ENCODE data around the gene TMEM101.
"Not testable (repeated sequence)": the region's sequence is repeated elsewhere in the genome, so short reads cannot be mapped to it uniquely, and the experiment has no call there.

The TMEM101 gene

GRCh38 chr17:43976963-43977837 lies 37.6 kb downstream of the TMEM101 start:
- DNase-seq: no peak

DNA sequence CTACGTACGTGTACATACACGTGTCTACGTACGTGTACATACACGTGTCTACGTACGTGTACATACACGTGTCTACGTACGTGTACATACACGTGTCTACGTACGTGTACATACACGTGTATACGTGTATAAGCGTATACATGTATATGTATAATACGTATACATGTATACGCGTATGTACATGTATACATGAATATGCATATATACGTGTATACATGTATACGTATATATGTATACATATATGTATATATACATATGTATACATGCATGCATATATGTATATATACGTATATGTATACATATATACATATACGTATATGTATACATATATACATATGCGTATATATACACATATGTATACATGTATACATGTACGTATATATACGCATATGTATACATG lies 38.9 kb downstream of the TMEM101 start:
- no peak for DNase-seq

DNA sequence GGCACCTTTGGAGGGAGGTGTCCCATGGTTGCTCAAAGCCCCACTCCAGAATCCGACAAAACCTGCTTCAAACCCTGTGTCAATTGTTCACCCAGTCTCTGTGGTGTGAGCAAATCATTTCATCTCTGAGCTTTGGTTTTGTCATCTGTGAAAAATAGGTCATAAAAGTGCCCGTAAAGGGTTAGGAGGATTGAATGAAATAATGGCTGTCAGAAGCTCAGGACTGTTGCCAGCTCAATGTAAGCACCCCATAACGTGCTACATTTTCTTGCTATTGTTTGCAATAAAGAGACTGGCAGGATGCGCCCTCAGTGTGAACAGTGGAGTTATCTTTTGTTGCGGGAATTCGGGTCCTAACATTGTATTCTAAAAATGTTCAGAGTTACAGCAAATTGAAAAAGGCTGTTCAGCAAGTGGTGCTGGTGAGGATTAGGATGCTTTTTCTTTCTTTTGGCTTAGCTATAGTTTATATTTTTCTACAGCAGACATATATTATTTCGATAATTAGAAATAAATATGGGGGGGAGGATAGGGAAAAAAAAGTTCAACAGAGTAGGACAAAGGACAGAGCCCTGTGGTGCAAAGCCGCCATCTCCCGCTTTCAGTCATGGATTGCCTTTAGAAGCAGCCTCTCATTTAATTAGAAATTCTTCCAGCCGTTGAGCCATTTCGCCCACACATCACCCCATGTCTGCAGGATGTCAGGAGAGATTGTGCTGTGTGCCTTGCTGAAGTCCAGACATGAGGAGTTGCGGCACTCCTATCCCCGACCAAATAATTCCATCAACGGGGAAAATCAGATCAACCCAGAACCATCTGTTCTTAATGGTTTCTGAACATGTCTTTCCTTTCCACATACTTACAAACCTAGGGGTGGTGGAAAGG lies 40.1 kb downstream of the TMEM101 start:
- DNase-seq: no peak

DNA sequence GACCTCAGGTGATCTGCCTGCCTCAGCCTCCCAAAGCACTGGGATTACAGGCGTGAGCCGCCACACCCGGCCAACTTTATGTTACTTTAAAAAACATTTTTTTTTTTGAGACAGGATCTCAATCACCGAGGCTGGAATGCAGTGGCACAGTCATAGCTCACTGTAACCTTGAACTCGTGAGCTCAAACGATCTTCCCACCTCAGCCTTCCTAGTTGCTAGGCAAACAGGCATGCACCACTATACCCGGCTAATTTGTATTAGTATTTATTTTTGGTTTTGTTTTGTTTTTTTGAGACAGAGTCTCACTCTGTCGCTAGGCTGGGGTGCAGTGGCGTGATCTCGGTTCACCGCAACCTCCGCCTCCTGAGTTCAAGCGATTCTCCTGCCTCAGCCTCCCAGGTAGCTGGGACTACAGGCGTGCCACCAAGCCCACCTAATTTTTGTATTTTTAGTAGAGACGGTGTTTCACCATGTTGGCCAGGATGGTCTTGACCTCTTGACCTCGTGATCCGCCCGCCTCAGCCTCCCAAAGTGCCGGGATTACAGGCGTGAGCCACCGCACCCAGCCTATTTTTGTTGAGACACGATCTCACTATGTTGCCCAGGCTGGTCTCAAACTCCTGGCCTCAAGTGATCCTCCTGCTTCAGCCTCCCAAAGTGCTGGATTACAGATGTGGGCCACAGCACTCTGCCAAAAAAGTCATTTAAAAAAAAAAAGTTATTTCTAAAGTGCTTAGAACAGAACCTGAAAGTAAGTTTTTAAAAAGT lies 42.1 kb downstream of the TMEM101 start:
- DNase-seq: not testable (repeated sequence)

DNA sequence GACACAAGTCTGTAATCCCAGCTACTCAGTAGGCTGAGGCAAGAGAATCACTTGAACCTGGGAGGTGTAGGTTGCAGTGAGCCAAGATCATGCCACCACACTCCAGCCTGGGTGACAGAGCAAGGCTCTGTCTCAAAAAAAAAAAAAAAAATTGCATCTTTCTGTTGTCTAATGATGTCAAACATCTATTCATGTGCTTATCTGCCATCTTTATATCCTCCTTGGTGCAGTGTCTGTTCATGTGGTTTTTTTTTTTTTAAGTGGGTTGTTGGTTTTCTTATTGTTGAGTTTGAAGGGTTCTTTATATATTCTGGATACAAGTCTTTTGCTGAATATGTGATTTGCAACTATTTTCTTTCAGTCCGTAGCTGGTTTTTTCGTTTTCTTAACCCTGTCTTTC lies 43.3 kb downstream of the TMEM101 start:
- not testable (repeated sequence) for DNase-seq

- DNase-seq: no peak
Observed at GRCh38 chr17:43970366-43970765, 44.4 kb downstream of the TMEM101 start.

DNA sequence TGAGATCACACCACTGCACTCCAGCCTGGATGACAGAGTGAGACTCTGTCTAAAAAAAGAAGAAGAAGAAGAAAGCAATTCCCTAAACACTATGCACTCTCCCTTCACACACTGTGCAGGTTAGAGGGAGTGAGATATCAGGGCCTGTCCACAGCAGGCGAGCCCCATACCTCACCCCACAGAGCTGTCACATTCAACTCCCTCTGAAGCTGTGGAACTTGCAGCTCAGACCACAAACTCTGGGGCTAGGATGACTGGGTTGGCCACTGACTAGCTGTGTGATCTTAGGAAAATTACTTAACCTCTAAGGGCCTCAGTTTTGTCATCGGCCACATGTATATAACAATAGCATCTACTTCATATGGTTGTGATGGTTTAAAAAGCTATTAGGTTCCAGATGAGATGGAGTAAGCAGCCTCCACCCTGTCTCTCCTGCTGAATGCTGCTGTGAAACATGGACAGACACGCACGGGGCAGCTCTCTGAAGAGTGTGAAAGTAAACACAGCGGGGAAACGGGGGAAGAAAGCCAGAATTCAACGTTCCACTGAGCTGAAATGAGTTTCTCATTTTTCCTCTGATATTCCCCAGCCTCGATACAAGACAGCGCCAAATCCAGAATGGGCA lies 47.4 kb downstream of the TMEM101 start:
- no peak for DNase-seq

- DNase-seq: no peak
Observed at GRCh38 chr17:43966276-43966675, 48.5 kb downstream of the TMEM101 start.

- DNase-seq: no peak
Observed at GRCh38 chr17:43962479-43962878, 52.3 kb downstream of the TMEM101 start.

DNA sequence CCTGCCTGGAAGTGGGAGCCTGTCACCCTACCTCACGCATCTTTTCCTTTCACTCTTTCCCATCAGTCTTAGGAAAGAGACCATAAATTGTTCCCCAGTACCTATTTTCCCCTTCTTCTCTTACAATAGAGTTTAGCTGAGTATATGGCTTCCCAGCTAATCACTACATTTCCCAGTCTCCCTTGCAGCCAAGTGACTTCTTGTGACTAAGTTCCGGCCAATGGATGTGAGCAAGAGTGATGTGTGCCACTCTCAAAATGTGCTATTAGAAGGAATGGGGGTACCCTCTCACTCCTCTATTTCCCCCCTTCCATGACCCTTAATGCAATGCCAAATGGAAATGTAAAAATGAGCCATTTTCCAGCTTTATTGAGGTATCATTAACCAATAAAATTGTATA lies 52.8 kb downstream of the TMEM101 start:
- DNase-seq: no peak

- not testable (repeated sequence) for DNase-seq
Observed at GRCh38 chr17:43961292-43961691, 53.5 kb downstream of the TMEM101 start.

Measured in amygdala (tissue), 56 donors.